ENCODE measurements around the gene MAML3.

Gene MAML3

GRCh38 chr4:140003876-140004548 is 150.0 kb downstream of the MAML3 start:
- DNase-seq (ENCODE audit: low read depth in 2 of 2), result no peak

GRCh38 chr4:140000232-140000631 is 153.8 kb downstream of the MAML3 start:
- DNase-seq (ENCODE audit: low read depth in 2 of 2), result no peak

- peak; percentile 11 to 31 for DNase-seq (ENCODE audit: low read depth in 2 of 2)
Measured at GRCh38 chr4:139988863-139989765, 164.9 kb downstream of the MAML3 start.

- no peak for DNase-seq (ENCODE audit: low read depth in 2 of 2)
Measured at GRCh38 chr4:139987502-139987850, 166.5 kb downstream of the MAML3 start.

- DNase-seq (ENCODE audit: low read depth in 2 of 2), result no peak
Measured at GRCh38 chr4:139986689-139987501, 167.1 kb downstream of the MAML3 start.

- no peak for DNase-seq (ENCODE audit: low read depth in 2 of 2)
Measured at GRCh38 chr4:139986106-139986505, 167.9 kb downstream of the MAML3 start.

GRCh38 chr4:139985401-139985800 is 168.6 kb downstream of the MAML3 start:
- no peak for DNase-seq (ENCODE audit: low read depth in 2 of 2)

GRCh38 chr4:139984471-139984870 is 169.5 kb downstream of the MAML3 start:
- no peak for DNase-seq (ENCODE audit: low read depth in 2 of 2)

- DNase-seq (ENCODE audit: low read depth in 2 of 2), result no peak
Measured at GRCh38 chr4:139978692-139979091, 175.3 kb downstream of the MAML3 start.

- no peak for DNase-seq (ENCODE audit: low read depth in 2 of 2)
Measured at GRCh38 chr4:139977838-139978609, 176.0 kb downstream of the MAML3 start.

- DNase-seq (ENCODE audit: low read depth in 2 of 2), result no peak
Measured at GRCh38 chr4:139975830-139976272, 178.1 kb downstream of the MAML3 start.

GRCh38 chr4:139973616-139974015 is 180.4 kb downstream of the MAML3 start:
- no peak for DNase-seq (ENCODE audit: low read depth in 2 of 2)

GRCh38 chr4:139973015-139973414 is 181.0 kb downstream of the MAML3 start:
- DNase-seq (ENCODE audit: low read depth in 2 of 2), result no peak

- DNase-seq (ENCODE audit: low read depth in 2 of 2), result no peak
Measured at GRCh38 chr4:139972305-139972704, 181.7 kb downstream of the MAML3 start.

- no peak for DNase-seq (ENCODE audit: low read depth in 2 of 2)
Measured at GRCh38 chr4:139971111-139971510, 182.9 kb downstream of the MAML3 start.

GRCh38 chr4:139969635-139970266 is 184.2 kb downstream of the MAML3 start:
- DNase-seq (ENCODE audit: low read depth in 2 of 2), result no peak

- DNase-seq (ENCODE audit: low read depth in 2 of 2), result no peak
Measured at GRCh38 chr4:139968831-139969230, 185.2 kb downstream of the MAML3 start.

GRCh38 chr4:139966383-139966782 is 187.6 kb downstream of the MAML3 start:
- no peak for DNase-seq (ENCODE audit: low read depth in 2 of 2)

- DNase-seq (ENCODE audit: low read depth in 2 of 2), result no peak
Measured at GRCh38 chr4:139965789-139966188, 188.2 kb downstream of the MAML3 start.

GRCh38 chr4:139963708-139964107 is 190.3 kb downstream of the MAML3 start:
- DNase-seq (ENCODE audit: low read depth in 2 of 2), result no peak

- no peak for DNase-seq (ENCODE audit: low read depth in 2 of 2)
Measured at GRCh38 chr4:139962130-139962684, 191.8 kb downstream of the MAML3 start.

Measured in stimulated activated CD4-positive, alpha-beta T cell treated with anti-CD3 and anti-CD28 coated beads, Interleukin-1b, Interleukin-23, amount 100 ng/mL, for 4 hours (primary cell).